ENCODE measurements around the gene PALS1. TPM values are rescaled to one million over a fixed set of nuclear protein-coding genes. Genes with fewer than 3 reads are reported as not detected.

Gene PALS1
- total and polyA plus RNA-seq, 12 donors, result 2.2 to 23.0 (median 15.0) TPM

- Histone ChIP-seq H3K9me3 (replicated peaks in 1 of 3) (no peaks in the 10 kb centered on the region), H3K27ac (no peak overlapping the region), H3K36me3 (replicated peaks in 1 of 2) (no peaks in the 10 kb centered on the region), H3K4me1 (replicated peaks in 1 of 2) (no peaks in the 10 kb centered on the region), H3K4me3 (no peak overlapping the region), H3K27me3 (peaks cover 3% of the 10 kb centered on the region)
- intact Hi-C loops (cut with DNase I), result no loop called here
- TF ChIP-seq POLR2A (IDR thresholded peaks at IDR 0.05) (no peak), CTCF (IDR thresholded peaks at IDR 0.05) (no peak)
- no peak for DNase-seq
- 74 to 91% (median 85%) methylated on average over 2 of the region's 2 CpGs for WGBS, 4 donors
These were observed 46.0 kb upstream of the PALS1 start for GRCh38 chr14:67195279-67195678.

DNA sequence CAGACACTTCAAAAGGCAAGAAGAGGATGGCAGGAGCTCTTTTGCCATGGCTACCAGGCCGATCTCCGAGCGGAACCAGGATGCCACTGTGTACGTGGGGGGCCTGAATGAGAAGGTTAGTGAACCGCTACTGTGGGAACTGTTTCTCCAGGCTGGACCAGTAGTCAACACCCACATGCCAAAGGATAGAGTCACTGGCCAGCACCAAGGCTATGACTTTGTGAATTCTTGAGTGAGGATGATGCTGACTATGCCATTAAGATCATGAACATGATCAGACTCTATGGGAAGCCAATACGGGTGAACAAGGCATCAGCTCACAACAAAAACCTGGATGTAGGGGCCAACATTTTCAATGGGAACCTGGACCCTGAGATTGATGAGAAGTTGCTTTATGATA is 42.2 kb upstream of the PALS1 start:
- Histone ChIP-seq H3K9me3 (replicated peaks in 1 of 3) (no peaks in the 10 kb centered on the region), H3K36me3 (replicated peaks in 1 of 2) (no peaks in the 10 kb centered on the region), H3K4me3 (no peak overlapping the region), H3K4me1 (replicated peaks in 1 of 2) (no peaks in the 10 kb centered on the region), H3K27me3 (no peaks in the 10 kb centered on the region), H3K27ac (no peak overlapping the region)
- intact Hi-C loops (cut with DNase I), result no loop called here
- TF ChIP-seq POLR2A (IDR thresholded peaks at IDR 0.05), result no peak
- no peak for TF ChIP-seq CTCF (IDR thresholded peaks at IDR 0.05)
- no peak for DNase-seq
- WGBS, 4 donors, result 90 to 100% (median 92%) methylated on average over 6 of the region's 6 CpGs

DNA sequence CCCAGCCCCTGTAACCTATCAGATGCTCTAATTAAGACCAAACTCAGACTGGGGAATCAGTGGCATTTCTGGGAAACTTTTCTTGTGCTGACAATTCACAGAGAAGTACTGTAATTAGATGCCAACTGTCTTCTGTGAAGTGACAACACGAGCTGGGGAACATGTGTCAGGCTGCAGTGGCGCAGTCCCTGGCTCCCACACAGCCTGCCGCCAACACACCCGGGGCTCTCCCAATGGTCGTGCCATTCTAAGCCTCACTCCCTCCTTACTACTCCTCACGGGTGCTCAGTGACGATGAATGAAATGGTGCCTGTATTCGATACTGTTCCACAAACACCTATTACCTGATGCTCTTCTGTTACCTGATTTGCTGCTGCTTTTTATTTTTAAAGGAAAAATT is 33.4 kb upstream of the PALS1 start:
- no peak for DNase-seq
- Histone ChIP-seq H3K27me3 (no peaks in the 10 kb centered on the region), H3K9me3 (replicated peaks in 1 of 3) (no peaks in the 10 kb centered on the region), H3K4me1 (replicated peaks in 1 of 2) (no peaks in the 10 kb centered on the region), H3K4me3 (no peak overlapping the region), H3K36me3 (replicated peaks in 1 of 2) (no peaks in the 10 kb centered on the region), H3K27ac (no peak overlapping the region)
- intact Hi-C loops (cut with DNase I), result no loop called here
- TF ChIP-seq CTCF (IDR thresholded peaks at IDR 0.05), result no peak
- TF ChIP-seq POLR2A (IDR thresholded peaks at IDR 0.05), result no peak
- WGBS, 4 donors, result 86 to 92% (median 89%) methylated on average over 6 to 8 of the region's 8 CpGs

- H3K9me3 ChIP-seq (replicated peaks in 1 of 3), result no peaks in the 10 kb centered on the region
- H3K36me3 ChIP-seq (replicated peaks in 1 of 2), result no peaks in the 10 kb centered on the region
- no peak overlapping the region for H3K27ac ChIP-seq
- no peaks in the 10 kb centered on the region for H3K27me3 ChIP-seq
- intact Hi-C loops (cut with DNase I), result no loop called here
- 57 to 71% (median 61%) methylated on average over 2 of the region's 2 CpGs; no CpG with 5 or more reads in 1 of the 4 donors for WGBS, 4 donors
- no peak overlapping the region for H3K4me3 ChIP-seq
- no peaks in the 10 kb centered on the region for H3K4me1 ChIP-seq (replicated peaks in 1 of 2)
- DNase-seq, result no peak
- no peak for TF ChIP-seq POLR2A (IDR thresholded peaks at IDR 0.05)
- TF ChIP-seq CTCF (IDR thresholded peaks at IDR 0.05), result no peak
These were observed 23.1 kb upstream of the PALS1 start for GRCh38 chr14:67218126-67218525.
